HTERT RPE-1 (cell line): ENCODE data around the gene ZKSCAN3.
"Not testable (repeated sequence)": the region's sequence is repeated elsewhere in the genome, so short reads cannot be mapped to it uniquely, and the experiment has no call there.

Experiments used
- in situ Hi-C: fragments of 300-500 bp; cut with MboI; formaldehyde crosslinking; loops from 4 replicates; pipeline ENCODE4 v1.14.3; 2020; ENCODE audit warnings: low sequenced_read_pairs

ZKSCAN3 gene

DNA sequence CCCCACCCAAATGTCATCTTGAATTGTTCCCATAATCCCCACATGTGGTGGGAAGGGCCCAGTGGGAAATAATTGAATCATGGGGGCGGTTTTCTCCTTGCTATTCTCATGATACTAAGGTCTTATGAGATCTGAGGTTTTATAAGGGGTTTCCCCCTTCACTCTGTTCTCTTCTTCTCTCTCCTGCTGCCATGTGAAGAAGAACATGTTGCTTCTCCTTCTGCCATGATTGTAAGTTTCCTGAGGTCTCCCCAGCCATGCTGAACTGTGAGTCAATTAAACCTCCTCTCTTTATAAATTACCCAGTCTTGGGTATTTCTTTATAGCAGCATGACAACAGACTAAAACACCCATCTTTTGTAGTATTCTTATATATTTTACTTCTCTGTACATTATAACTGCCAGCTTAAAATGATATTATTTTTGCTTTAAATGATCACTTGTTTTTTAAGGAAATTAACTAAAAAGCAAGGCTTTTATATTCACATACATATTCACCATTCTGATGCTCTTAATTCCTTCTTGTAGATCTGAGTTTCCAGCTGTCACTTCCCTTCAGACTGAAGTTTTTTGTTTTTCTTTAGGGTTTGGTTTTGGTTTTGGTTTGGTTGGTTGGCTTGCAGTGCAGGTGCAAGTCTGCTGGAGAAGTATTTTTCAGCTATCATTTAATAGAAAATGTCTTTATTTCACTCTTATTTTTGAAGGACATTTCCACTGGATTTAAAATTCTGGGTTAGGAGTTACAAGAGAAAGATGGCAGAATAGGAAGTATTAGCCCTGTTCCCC lies 9.2 kb upstream of the ZKSCAN3 start:
- in situ Hi-C loops = no loop called here

DNA sequence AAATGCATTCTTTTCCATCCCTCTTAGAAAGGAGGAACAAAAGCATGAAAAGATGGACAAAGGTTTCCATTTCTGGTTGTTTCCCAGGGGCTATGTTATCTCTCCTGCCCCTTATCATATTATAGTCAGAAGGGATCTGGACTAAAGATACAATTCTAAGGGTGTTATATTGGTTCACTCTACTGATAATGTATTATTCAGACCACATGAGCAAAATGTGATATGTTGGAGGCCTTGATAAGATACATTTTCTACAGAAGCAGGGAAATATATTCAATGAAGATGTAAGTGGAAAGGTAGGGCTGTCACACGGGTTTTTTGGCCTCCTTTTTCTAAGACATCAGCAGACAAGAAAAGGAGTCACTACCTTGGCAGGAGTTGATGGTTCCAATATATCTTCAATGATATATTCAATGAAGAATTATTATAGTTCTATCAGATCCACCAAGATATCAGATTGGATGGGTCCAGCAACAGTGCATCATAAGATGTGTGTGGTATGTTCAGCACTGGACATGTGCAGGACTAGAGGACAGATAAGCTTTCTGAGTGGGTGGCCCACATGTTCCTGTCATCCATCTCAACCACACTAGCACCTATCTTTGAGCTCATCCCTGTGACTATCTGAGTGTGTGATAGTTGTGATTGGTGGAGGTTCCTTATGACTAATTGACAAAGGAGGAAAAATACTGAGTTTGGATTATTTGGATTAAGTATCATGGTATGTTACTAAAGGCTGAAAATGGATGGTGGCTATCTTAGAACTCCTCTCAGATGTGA lies 5.7 kb upstream of the ZKSCAN3 start:
- in situ Hi-C loops = no loop called here

DNA sequence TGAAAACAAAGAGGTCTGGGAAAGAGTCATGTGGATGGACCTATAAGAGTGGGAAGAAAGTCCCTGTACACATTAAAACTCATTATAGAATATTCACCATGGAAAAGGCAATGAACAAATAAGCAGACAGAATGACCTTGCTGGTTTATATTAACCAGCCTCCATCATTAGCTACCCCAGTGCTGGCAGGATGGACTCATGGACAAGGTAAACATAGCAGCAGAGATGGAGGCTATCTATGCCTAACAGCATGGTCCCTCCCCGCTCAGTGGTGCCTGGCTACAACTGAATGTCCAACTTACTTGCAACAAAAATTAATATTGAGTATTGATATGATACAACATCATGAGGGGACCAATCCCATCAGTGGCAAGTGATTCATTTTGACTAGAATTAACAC lies 4.5 kb upstream of the ZKSCAN3 start:
- in situ Hi-C loops = no loop called here

DNA sequence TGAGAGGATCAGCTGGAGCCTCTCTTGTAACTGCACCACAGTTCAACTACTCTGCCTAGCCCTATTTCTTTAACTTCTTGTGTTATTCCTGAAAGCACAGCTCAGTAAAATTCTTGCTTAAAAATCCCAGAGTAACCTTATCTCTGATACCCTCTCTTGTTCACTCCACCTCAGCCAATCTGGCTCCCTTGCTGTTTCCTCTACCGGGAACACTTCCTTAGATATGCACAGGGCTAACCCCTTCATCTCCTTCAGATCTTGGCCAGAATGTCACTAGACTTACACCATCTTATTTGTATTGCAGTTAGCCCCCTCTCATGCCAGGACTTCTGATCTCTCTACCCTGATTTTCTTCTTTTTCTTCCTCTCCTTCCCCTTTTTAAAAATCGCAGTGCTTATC lies 2.6 kb upstream of the ZKSCAN3 start:
- in situ Hi-C loops = no loop called here

DNA sequence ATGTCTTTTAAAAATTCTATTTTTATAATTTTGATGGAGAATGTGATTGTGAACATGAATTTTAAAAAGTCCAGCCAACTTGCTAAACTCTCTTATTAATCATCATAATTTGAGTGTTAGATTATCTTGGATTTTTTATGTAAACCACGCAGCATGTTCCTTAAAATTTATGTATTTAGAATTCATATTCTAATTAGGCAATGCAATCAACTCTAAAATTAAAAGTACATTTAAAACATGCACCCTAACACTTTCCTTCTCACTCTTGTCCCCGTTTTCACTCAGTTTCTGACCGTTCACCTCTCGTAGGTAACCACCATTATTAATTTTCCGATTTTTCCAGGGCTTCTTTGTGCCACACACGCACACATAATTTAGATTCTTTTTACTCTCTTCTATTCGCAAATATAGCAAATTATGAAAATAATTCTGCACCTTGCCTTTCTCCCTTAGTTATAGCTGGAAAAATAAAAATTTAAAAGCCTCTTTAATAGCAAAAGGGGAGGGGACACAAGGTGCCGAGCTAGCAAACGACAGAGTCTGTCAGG lies 329 bp upstream of the ZKSCAN3 start:
- in situ Hi-C loops = no loop called here

DNA sequence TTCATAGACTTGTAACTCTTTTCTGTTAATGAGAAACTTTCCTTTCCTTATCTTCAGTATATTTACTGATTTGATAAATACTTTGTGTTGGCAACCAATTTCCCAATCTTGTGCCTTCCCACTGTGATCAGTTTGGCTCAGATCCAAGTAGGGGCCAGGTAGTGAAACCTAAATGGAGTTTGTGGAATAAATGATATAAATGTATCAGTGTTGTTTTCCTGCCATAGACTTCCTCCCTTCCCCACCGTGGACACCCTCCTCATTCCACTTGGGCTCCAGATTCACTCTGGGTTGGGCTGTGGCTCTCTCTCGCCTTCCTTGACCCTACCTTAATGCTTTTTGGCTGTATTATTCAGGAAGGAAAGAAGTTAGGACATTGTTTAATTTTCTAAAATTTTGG lies 1.3 kb downstream of the ZKSCAN3 start:
- in situ Hi-C loops = no loop called here

DNA sequence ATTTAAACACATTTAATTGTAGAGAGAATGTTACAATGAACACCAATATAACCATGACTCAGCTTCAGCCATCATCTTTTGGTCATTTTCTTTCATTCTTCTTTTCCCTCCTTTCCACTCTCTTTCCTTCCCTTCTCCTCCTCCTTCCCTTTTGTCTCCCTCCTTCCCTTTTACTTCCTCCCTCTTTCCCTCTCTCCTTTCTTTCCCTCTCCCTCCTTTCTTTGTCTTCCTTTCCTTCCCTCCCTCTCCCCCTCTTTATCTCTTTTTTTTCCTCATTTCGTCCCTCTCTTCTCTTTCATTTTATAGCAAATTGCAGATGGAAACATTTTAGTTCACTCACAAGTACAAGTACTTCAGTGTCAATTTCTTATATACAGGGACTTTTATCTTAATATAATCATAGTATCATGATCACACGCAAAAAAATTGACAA lies 1.8 kb downstream of the ZKSCAN3 start:
- in situ Hi-C loops = no loop called here

DNA sequence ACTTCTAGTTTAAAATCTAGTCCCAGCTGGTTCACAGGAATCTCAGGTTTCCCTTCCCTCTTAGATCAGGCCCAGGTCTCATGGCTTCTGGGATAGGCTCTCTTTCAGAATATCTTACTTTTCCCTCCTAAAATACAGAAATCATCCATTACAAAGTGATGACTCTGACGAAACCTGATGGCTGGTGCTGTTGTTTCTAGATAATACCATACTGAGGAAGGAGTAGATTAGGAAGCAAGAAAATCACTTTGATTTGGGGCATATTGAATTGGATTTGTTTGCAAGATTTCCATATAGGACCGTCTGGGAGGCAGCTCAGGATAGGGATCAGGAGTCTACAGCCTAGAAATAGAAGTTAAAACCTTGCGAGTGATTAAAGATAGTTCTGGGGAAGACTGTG lies 3.6 kb downstream of the ZKSCAN3 start:
- in situ Hi-C loops = no loop called here

DNA sequence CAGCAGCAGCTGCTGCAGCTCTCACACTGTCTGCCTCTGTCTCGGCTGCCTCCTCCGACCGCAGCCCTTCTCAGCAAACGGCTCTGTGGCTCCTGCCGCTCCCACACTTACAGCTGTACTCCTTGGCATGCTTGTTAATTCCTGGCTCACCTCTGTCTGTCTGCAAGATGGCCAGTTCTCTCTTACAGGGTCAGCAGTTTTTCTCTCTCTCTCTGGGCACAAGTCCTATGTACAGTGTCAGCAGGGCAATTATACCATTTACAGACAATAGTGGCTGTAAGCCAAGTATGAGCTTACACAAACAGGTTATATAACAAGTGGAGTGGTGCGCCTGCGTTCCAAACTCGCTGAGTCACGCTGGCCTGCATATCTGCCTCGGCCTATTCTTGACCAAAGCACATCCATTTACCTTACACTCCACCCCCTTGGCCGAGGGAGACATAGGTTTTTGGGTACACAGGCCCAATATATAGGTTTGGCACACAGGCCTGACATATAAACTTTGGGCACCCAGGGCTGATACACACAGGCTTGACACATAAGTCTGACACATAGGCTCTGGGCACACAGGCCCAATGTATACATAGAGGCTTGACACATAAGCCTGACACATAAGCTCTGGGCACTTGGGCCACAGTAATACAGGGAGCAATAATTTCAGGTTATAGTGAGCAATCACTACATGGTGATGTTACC lies 4.4 kb downstream of the ZKSCAN3 start:
- in situ Hi-C loops = no loop called here

DNA sequence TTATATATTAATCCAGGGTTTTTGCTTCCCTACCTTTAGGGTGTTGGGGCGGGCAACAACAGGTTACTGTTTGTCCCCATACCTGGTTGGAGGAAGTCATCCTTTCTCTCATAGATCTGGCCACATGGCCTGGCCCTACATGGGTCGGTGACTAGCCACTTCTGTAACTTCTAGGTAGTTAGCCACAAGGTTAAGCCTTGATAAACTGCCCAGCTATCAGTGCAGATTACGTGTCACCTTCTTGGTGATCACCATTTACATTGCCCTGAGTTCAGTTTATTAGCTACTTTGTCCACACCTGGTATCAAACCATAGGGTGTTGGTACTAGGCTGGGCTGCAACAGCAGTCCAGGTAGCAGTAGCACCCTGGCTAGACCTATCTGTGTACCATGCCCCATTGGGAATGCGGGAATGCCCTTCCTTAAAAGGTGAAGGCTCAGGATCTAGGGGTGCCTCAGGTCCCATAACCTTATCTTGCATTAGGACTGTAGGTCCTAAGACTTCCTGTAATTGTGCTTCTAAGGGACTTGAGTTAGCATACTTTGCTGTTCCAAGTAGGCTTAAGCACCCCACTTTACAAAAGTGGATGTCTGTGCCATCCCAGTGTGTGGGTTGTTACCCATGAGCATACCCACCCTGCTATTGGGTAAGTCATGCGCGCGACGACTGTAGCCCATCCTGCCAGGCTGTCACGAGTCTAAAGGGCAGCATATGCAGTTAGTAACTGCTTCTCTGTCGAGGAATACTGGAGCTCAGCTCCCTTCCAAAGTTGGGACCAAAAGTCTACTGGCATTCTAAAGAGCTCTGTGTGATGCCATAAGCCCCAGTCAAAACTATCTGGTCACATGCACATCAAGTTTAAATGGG lies 5.2 kb downstream of the ZKSCAN3 start:
- in situ Hi-C loops = no loop called here

DNA sequence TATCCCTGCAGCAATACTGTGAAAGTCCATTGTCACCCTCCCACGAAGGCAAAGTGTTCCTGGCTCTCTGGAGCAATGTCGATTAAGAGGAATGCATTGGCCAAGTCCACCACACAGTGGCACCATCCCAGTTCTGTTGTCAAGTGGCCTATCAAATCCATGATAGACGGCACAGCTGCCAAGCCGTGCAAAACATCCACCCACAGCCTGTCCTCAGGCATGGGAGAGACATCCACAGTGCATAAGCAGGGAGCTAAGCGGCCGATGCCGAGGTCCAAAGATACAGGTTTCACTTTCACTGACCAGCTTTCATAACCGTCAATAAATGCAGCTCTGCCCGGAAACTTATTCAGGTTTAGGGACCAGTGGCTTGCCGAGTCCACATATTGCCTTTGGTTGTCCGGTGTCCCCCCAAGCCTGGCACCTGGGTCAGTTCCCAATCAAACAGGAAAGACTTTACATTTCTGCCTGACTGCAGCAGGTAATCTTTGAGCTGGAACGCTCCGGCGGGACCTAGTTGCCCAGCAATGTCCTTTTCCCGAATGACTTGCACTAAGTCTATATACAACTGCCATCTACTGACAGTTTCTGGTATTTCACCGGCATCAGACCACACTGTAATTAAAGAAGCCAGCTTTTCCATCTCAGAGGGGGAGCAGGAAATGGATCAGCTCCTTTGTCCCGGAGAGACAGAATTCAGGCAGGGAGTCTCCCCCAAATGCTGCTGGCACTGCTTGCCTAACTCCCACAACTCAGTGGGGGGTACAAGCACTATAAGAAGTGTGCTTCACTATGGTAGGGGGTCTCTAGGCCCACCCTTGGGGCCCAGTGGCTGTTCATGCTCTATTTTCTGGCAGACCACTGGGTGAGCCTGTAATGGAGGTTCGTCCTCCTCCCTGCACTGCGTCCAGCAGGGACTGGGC lies 6.3 kb downstream of the ZKSCAN3 start:
- in situ Hi-C loops = no loop called here

DNA sequence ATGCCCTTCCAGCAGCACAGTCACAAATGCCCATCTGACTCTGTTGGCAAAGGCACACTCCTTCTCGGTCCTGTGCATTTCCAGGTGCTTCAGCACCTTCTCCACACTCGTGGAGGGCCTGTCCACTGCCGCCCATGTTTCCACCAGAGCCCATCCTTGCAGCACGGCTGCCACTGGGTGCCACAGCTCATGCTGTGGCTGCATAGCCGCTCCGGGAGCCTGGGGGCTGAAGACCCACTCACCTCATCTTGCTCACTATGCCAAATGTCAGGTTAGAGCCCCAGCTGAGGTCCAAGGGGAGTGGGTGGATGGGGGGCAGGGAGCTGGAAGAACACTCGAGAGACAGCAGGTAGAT lies 6.9 kb downstream of the ZKSCAN3 start:
- in situ Hi-C loops = no loop called here

DNA sequence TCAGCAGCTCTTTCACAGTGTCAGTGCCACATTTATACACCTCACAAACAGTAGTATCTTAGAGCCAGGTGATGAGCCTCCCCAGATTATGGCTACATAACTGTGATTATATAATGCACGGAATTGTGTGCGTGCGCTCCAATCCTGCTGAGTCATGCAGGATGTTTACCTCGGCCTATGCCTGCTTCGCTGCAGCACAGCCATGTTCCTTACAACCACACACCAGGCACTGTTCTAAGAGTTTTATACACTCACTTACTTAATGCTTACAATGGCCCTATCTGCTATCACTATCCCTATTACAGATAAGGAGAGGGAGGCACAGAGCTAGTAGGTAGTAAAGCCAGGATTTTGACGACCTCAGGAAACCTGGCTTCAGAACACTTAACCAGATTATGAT lies 7.3 kb downstream of the ZKSCAN3 start:
- in situ Hi-C loops = no loop called here

DNA sequence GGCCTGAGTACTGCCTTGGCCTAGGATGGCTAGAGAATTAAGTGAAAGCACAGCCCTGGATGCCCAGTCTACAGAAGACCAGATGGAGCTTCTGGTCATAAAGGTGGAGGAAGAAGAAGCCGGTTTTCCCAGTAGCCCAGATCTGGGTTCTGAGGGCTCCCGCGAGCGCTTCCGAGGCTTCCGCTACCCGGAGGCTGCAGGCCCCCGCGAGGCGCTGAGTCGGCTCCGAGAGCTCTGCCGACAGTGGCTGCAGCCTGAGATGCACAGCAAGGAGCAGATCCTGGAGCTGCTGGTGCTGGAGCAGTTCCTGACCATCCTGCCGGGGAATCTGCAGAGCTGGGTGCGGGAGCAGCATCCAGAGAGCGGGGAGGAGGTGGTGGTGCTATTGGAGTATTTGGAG lies 9.8 kb downstream of the ZKSCAN3 start:
- in situ Hi-C loops = not testable (repeated sequence)

DNA sequence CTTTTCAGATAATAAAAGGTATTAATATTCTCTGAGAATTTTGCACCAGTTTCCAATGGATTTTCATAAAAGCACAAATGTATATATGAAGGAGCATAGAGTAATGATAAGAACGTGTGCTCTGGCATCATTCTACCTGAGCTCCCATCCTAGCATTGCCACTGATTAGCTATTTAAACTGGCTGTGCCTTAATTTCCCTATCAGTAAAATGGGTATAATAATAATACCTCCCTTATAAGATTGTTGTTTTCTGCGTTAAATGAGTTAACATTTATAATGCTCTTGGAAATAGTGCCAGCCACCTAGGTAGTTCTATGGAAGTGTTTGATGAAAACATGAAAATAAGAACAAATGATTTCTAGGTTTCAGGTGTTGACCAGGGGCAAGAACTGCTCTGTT lies 11.2 kb downstream of the ZKSCAN3 start:
- in situ Hi-C loops = no loop called here

DNA sequence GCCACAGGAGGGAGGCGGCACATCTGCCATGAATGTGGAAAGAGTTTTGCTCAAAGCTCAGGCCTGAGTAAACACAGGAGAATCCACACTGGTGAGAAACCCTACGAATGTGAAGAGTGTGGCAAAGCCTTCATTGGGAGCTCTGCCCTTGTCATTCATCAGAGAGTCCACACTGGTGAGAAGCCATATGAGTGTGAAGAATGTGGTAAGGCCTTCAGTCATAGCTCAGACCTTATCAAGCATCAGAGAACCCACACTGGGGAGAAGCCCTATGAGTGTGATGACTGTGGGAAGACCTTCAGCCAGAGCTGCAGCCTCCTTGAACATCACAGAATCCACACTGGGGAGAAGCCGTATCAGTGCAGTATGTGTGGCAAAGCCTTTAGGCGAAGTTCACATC lies 15.8 kb downstream of the ZKSCAN3 start:
- in situ Hi-C loops = not testable (repeated sequence)

DNA sequence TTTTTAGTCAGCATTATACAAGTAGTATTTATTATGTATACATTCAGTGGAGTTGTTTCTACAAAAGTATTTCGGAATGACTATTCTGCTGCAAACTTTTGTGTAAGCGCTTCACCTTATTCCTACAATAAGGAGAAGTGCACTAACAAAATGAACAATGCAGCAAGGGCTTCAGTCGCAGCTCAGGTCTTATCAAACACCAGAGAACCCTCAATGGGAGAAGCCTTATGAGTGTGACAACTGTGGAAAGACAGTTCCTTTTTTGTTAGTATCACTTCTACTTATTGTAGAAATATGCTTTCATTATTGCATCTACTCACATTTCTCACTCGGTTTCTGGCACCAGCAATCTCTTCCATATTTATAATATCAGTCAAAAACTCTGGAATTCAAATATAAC lies 18.8 kb downstream of the ZKSCAN3 start:
- in situ Hi-C loops = no loop called here

DNA sequence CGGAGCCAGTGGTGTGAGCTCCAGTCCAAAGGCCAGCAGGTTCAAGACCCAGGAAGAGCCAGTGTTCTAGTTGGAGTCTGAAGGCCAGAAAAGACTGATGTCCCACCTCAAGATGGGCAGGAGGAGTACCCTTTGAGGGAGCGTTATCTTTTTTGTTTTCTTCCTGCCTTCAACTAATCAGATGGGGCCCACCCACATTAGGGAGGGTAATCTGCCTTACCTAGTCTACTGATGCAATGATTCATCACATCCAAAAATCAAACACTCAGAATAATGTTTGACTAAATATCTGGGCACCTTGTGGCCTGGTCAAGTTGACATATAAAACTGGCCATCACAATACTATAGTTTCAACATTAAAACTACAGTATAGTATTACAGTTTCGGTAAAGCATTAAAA lies 19.7 kb downstream of the ZKSCAN3 start:
- in situ Hi-C loops = no loop called here

DNA sequence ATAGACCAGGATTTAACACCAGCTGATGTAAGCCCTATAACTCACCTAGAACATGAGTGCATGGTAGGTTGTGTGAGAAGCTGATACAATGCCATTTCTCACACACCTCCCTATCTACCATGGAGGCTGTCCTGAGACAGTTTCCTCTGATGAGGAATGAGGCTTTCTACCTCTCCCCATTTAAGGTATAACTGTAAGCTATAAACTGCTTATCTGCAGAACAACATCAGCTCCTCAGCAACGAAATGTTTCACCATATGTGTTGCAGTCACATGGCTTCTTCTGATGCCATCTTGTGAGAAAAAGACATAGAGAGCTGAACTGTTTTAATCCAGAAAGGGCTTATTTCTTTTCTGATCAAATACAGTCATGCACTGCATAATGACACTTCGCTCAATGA lies 20.7 kb downstream of the ZKSCAN3 start:
- in situ Hi-C loops = no loop called here

DNA sequence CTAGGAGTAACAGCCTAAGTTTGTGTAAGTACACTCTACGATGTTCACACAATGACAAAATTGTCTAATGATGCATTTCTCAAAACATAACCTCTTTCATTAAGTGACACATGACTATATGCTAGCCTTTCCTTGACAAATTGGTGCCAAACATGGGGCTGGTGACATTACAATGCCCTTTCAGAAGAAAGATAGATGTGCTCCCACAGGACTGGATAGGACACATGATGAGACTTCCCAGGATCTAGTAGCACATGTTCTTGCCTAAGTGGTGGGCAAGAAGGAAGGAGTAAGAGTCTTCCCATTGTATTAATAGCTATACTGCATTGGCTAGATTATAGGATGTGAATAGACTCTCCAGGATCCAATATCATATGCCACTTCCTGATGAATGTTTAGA lies 21.5 kb downstream of the ZKSCAN3 start:
- in situ Hi-C loops = no loop called here
